ENCODE measurements around the gene SLIT3.
"Not testable (repeated sequence)": the region's sequence is repeated elsewhere in the genome, so short reads cannot be mapped to it uniquely, and the experiment has no call there.

SLIT3 gene

GRCh38 chr5:169222934-169223594 lies 77.9 kb downstream of the SLIT3 start:
- DNase-seq (ENCODE audit: low read depth in 1 of 2, low spot score in 1 of 2): no peak

GRCh38 chr5:169221519-169221918 lies 79.4 kb downstream of the SLIT3 start:
- DNase-seq (ENCODE audit: low read depth in 1 of 2, low spot score in 1 of 2): no peak

GRCh38 chr5:169219961-169220360 lies 81.0 kb downstream of the SLIT3 start:
- DNase-seq (ENCODE audit: low read depth in 1 of 2, low spot score in 1 of 2): no peak

GRCh38 chr5:169219351-169219750 lies 81.6 kb downstream of the SLIT3 start:
- no peak for DNase-seq (ENCODE audit: low read depth in 1 of 2, low spot score in 1 of 2)

GRCh38 chr5:169218861-169219260 lies 82.1 kb downstream of the SLIT3 start:
- DNase-seq (ENCODE audit: low read depth in 1 of 2, low spot score in 1 of 2): no peak

- no peak for DNase-seq (ENCODE audit: low read depth in 1 of 2, low spot score in 1 of 2)
Observed at GRCh38 chr5:169218176-169218575, 82.8 kb downstream of the SLIT3 start.

- no peak for DNase-seq (ENCODE audit: low read depth in 1 of 2, low spot score in 1 of 2)
Observed at GRCh38 chr5:169216866-169217265, 84.1 kb downstream of the SLIT3 start.

- DNase-seq (ENCODE audit: low read depth in 1 of 2, low spot score in 1 of 2): no peak
Observed at GRCh38 chr5:169213479-169213878, 87.5 kb downstream of the SLIT3 start.

GRCh38 chr5:169211761-169212160 lies 89.2 kb downstream of the SLIT3 start:
- not testable (repeated sequence) for DNase-seq (ENCODE audit: low read depth in 1 of 2, low spot score in 1 of 2)

GRCh38 chr5:169204788-169205400 lies 96.0 kb downstream of the SLIT3 start:
- no peak for DNase-seq (ENCODE audit: low read depth in 1 of 2, low spot score in 1 of 2)

- no peak for DNase-seq (ENCODE audit: low read depth in 1 of 2, low spot score in 1 of 2)
Observed at GRCh38 chr5:169202969-169203368, 98.0 kb downstream of the SLIT3 start.

- no peak for DNase-seq (ENCODE audit: low read depth in 1 of 2, low spot score in 1 of 2)
Observed at GRCh38 chr5:169201597-169201996, 99.3 kb downstream of the SLIT3 start.

GRCh38 chr5:169200125-169200778 lies 100.7 kb downstream of the SLIT3 start:
- DNase-seq (ENCODE audit: low read depth in 1 of 2, low spot score in 1 of 2): no peak

- no peak for DNase-seq (ENCODE audit: low read depth in 1 of 2, low spot score in 1 of 2)
Observed at GRCh38 chr5:169197343-169197742, 103.6 kb downstream of the SLIT3 start.

GRCh38 chr5:169196059-169196458 lies 104.9 kb downstream of the SLIT3 start:
- no peak for DNase-seq (ENCODE audit: low read depth in 1 of 2, low spot score in 1 of 2)

GRCh38 chr5:169195601-169196000 lies 105.3 kb downstream of the SLIT3 start:
- DNase-seq (ENCODE audit: low read depth in 1 of 2, low spot score in 1 of 2): no peak

GRCh38 chr5:169192536-169192935 lies 108.4 kb downstream of the SLIT3 start:
- DNase-seq (ENCODE audit: low read depth in 1 of 2, low spot score in 1 of 2): no peak

GRCh38 chr5:169190849-169191248 lies 110.1 kb downstream of the SLIT3 start:
- no peak for DNase-seq (ENCODE audit: low read depth in 1 of 2, low spot score in 1 of 2)

- no peak for DNase-seq (ENCODE audit: low read depth in 1 of 2, low spot score in 1 of 2)
Observed at GRCh38 chr5:169185626-169186025, 115.3 kb downstream of the SLIT3 start.

- no peak for DNase-seq (ENCODE audit: low read depth in 1 of 2, low spot score in 1 of 2)
Observed at GRCh38 chr5:169183576-169183975, 117.4 kb downstream of the SLIT3 start.

- no peak for DNase-seq (ENCODE audit: low read depth in 1 of 2, low spot score in 1 of 2)
Observed at GRCh38 chr5:169182797-169183196, 118.1 kb downstream of the SLIT3 start.

- no peak for DNase-seq (ENCODE audit: low read depth in 1 of 2, low spot score in 1 of 2)
Observed at GRCh38 chr5:169181814-169182213, 119.1 kb downstream of the SLIT3 start.

- DNase-seq (ENCODE audit: low read depth in 1 of 2, low spot score in 1 of 2): no peak
Observed at GRCh38 chr5:169178754-169179153, 122.2 kb downstream of the SLIT3 start.

Data from stimulated activated CD4-positive, alpha-beta T cell treated with anti-CD3 and anti-CD28 coated beads, Interleukin-15, amount 100 ng/mL, for 1 hour (primary cell).